Glomerular visceral epithelial cell (primary cell): Measurements from ENCODE around the gene TAAR8.
"Not testable (repeated sequence)": the region's sequence is repeated elsewhere in the genome, so short reads cannot be mapped to it uniquely, and the experiment has no call there.

Experiments
- DNase-seq: peaks from one replicate; pipeline ENCODE4 v3.0.0-alpha.2; 2016; ENCODE audit errors: extremely low spot score

Gene TAAR8

DNA sequence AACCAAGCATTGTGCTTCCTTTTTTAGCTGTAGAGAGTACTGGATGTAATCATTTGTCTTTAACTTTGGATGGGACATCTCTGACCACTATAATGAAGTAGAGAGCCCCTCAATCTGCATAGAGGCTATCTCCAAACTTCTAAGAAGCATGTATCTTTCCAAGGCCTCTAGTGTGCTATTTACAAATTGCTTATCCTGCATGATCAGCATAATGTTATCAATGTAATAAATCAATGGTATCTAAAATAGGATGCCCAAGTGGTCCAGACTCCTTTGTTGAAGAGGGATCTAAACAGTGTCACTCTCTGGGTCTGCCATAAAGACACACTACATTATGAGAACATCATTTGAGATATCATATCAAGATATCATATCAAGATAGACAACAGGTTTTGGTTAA is 7.6 kb upstream of the TAAR8 start:
- DNase-seq: no peak

GRCh38 chr6:132548746-132549463 is 3.6 kb upstream of the TAAR8 start:
- DNase-seq: no peak

DNA sequence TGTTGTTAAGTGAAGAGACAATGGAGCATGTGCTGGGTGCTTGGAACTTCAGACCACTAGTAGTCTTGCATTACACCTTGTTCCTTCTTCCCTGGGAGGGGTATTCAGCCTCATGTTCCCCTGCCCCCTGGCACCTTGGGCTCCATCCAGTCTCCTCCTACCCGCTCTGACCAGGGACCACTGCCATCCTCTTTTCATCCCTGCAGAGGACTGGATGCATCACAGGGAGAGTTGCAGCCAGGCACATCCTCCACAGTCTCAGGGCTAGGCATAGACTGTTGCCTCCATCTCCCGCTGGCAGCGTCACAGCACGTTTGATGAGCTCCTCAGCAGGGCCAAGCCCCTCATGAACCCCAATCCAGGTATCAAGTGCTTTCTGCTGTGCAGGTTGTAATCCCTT is 1.3 kb upstream of the TAAR8 start:
- DNase-seq: no peak

DNA sequence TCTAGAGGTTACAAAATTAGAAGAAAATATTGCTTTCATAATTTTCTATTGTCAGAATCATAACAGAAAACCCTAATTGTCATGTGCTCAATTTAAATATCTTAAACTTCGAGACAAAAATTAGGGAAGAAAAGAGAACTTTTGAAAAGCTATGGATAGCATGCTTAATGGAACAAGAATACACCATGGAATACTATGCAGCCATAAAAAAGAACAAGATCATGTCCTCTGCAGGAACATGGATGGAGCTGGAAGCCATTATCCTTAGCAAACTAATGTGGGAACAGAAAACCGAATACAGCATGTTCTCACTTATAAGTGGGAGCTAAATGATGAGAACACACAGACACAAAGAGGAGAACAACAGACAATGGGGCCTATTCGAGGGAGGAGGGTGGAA is 7.6 kb downstream of the TAAR8 start:
- DNase-seq: not testable (repeated sequence)

DNA sequence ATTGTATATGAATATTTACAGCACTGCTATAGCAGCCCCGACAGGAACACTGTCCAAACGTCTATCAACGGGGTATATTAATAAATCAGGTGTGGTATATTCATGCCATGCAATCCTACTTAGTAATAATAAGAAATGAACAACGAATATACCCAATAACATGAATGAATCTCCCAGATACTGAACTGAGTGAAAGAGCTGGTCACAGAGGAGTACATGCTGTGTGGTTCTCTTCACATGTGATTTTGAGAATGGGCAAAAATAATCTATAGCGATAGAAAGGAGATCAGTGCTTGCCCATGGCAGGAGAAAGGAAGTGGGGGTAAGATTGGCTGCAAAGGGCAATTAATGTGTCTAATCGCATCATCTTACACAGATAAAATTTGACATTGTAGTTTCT is 13.9 kb downstream of the TAAR8 start:
- no peak for DNase-seq

DNA sequence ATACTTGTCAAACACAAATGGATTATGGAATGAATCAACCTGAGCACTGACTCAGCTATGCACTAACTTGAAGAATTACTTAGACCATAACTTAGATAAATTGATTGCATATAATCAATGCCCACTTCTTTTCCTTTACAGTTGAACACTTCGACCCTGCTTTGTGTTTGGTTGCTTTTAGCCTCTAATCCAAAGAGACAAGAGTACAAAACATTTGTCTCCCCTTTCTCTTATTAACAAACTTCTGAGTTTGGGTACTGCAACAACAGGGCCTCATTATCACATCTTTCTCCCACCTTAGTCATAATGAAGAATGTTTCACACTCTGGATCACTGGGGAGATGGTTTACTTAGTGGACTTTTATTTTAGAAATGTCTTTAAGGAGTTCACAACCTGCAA is 15.1 kb downstream of the TAAR8 start:
- DNase-seq: no peak

DNA sequence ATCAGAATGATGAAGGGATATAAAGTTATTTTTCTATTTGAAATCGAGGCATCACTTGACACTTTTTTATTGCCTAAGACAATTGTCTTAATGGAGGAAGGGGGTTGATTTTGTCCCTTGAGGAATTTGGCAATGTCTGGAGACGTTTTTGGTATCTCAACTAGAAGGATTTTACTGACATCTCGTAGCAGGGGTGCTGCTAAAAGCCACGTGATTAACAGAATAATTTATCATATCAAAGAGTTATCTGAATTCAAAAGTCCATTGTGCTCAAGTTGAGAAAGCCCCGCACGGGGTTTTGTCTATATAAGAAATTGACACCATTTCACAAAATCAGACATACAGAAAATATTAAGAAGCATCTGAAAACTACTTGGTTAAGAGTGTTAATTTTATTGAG is 16.1 kb downstream of the TAAR8 start:
- no peak for DNase-seq

GRCh38 chr6:132569170-132569569 is 16.7 kb downstream of the TAAR8 start:
- no peak for DNase-seq

GRCh38 chr6:132570221-132570777 is 17.8 kb downstream of the TAAR8 start, which contains the start of gene TAAR6:
TSS of gene TAAR6 (plus strand) at chr6:132570322. CDS start at chr6:132570322, 0 bp downstream.
- DNase-seq: no peak

DNA sequence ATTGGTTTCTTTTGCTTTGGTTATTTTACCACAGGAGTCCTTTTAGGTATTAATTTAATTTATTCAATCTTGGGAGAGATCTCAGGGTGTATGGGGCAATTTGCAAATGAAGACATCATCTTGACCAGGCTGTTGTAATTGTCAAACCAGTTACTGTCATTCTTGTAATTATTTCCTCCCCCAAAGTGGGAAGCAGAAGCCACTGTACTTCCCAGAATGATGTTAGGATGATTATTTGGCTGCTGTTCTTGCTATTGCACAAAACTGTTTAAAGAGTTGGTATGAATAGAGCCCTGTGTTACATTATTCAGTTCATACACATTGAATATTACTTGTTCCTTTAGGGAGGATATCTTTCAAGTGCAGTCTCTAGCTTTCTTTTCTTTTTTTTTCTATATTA is 19.3 kb downstream of the TAAR8 start:
- no peak for DNase-seq

- no peak for DNase-seq
Observed at GRCh38 chr6:132584698-132585097, 32.2 kb downstream of the TAAR8 start.

DNA sequence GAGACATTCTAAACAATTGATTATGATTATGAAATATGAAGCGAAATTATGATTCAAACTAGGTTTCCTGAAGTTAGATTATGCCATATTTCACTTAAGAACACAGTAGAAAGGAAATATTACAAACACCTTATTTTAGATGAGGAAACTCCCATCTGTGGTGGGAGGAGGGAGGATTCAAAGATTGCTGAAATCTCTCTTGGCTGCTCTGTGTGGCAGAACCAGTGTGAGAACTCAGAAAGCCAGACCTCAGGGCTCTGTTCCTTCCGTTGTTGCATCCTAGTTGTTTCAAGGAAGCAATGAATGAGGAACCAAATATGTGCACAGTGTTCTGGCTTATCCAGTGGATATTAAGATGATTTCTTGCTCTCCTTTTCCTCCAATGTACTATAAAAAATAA is 35.0 kb downstream of the TAAR8 start:
- DNase-seq: no peak

DNA sequence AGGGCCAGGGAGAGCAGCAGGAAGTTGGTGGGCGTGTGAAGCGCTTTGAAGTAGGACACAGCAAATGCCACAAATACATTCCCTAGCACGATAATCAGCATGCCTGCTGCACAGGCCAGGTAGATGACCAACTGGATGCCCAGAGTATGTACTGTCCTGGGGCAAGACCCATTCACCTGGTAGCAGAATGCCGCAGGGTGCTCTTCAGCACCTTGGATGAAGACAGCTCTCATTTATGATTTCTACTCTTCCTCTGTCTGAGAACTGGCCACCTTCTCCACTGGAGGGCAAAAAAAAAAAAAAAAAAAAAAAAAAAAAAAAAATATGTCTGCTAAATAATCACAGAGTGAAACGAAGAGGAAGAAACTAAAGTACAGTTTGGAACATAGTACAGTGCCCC is 37.0 kb downstream of the TAAR8 start, which contains the start of gene TAAR5:
TAAR5 (minus strand) TSS at position 288 of the 400 bp plus-strand sequence; CDS start at position 233, 55 bp downstream.
- no peak for DNase-seq

- no peak for DNase-seq
Observed at GRCh38 chr6:132590362-132590761, 37.9 kb downstream of the TAAR8 start.

DNA sequence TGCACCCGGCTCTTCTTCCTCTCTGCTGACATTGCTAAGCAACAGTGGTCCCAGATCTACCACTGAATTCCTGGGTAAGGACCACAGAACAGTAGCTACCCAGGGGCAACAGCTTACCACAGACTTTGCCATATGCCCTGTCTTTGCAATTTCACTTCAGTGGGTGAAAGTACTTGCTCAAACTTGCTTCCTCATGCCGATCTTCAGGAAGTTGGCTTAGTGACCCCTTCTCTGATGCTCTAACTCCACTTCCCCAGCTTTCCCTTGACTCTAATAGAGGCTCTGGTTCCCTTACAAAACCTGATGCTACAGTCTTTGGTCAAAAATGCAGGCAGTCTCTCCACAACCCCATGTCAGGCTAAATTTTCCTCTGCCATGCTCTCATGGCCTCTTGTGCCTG is 40.4 kb downstream of the TAAR8 start:
- DNase-seq: no peak

DNA sequence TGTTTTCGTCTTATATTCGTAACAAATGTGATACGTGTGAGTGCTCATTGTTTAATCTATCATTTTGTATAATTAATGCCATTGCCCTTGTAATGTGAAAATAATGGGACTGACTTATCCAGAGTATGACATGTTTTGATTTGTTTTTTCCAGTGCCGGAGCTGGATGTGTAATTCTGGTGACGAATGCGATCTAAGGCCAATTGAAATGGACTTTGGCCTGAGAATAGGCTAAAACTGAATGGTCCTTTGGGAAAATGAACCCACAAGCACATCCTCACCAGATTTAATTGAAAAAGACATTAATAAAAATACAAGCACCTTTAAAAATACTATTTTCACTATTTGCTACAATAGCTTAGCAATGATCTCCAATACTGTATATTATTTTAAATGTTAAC is 43.7 kb downstream of the TAAR8 start:
- DNase-seq: no peak

DNA sequence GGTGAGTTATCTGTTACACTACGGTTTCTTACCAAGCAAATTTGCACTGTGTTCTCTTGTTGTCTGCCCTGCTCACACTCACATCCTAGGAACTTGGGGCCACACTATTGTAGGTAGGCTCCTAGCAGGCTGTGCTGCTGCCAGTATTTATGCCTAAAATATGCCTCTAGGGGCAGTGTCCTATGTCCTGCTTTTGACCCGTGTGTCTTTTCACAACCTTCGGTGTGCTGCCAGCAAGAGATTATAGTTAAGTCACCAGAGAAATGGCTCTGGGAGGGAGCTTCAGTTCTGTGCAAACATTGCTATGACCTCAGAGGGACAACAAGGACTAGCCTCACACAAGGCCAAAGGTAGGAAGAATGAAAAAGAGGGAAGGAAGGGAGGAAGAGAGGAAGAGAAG is 46.0 kb downstream of the TAAR8 start:
- DNase-seq: peak; percentile 10

DNA sequence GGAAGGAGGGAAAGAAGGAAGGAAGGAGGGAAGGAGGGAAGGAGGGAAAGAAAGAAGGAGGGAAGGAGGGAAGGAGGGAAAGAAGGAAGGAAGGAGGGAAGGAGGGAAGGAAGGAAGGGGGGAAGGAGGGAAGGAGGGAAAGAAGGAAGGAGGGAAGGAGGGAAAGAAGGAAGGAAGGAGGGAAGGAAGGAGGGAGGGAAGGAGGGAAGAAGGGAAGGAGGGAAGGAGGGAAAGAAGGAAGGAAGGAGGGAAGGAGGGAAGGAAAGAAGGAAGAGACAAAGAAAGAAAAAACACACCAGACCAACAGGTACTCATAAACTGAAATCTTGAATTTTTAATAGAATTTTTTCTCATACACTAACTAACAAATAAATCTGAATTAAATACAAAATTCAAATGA is 48.4 kb downstream of the TAAR8 start:
- DNase-seq: not testable (repeated sequence)
